Cardiac fibroblast (primary cell): ENCODE data around the gene CHD9.

Experiments used
- DNase-seq, 2 donors: peaks; one replicate each; pipeline versions ENCODE4 v3.0.0 to v3.0.0-alpha.2; 2010; ENCODE audit warnings: low read depth in 2 of 2
- H3K4me3 ChIP-seq, 2 donors: replicated peaks in 1 of 2; 1 replicate in 1 of 2; 2 replicates in 1 of 2; pipeline ENCODE4 v1.5.1; 2011; ENCODE audit warnings: low read depth in 2 of 2, low read length in 2 of 2, mild to moderate bottlenecking in 2 of 2, moderate library complexity in 1 of 2
- TF ChIP-seq, protein P1 (sequence below): IDR thresholded peaks from one replicate; pipeline ENCODE4 v1.5.1; 2011; ENCODE audit warnings: low read depth, mild to moderate bottlenecking, low read length, inconsistent platforms

CHD9 gene

DNA sequence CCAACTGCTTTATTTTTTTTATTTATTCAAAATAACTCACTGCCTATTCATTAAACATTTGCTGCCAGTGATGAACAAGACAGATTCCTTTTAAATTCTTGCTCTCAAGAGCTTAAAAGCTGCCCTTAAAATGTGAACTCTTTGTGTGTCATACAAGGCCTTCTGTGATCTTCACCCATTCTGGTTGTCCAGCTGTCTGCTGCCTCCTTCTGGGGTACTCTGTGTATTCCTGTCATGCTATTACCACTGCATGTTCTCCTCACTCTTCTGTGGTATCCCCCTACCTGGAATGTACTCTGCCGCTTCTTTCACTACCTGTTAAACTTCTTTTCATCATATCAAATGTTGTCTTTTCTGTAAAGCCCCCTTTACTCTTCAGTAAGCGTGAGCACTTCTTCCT, 165.8 kb downstream of the CHD9 start:
- peak; percentile 64 to 76 for DNase-seq
- TF ChIP-seq, protein P1, sequence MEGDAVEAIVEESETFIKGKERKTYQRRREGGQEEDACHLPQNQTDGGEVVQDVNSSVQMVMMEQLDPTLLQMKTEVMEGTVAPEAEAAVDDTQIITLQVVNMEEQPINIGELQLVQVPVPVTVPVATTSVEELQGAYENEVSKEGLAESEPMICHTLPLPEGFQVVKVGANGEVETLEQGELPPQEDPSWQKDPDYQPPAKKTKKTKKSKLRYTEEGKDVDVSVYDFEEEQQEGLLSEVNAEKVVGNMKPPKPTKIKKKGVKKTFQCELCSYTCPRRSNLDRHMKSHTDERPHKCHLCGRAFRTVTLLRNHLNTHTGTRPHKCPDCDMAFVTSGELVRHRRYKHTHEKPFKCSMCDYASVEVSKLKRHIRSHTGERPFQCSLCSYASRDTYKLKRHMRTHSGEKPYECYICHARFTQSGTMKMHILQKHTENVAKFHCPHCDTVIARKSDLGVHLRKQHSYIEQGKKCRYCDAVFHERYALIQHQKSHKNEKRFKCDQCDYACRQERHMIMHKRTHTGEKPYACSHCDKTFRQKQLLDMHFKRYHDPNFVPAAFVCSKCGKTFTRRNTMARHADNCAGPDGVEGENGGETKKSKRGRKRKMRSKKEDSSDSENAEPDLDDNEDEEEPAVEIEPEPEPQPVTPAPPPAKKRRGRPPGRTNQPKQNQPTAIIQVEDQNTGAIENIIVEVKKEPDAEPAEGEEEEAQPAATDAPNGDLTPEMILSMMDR: peak; percentile 42
- H3K4me3 ChIP-seq: no peak overlapping the region

DNA sequence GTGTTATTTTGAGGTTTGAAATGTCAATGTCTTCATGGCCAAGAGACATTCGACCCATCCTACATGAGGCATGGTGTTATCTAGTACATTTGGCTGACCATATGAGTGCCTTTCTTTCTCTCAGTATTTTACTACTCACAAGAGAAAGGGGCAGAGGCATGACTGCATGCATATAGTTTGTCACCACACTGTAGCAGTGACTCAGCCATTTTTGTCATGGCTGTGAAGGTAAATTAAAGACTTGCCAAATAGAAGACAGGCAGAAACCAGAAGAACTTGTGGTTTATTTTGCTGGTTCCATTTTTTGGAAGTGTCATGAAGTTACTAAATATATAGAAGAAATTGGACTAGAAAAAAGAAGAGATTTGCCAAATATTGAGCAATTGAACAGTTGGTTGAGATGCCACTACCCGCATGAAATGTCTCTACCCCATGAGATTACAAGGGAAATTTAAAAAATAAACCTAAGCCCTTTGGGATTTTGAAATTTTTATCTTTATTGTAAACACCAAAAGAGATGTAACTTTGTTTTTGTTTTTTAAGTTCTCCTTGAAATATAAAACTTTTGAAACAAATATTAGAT, 170.3 kb downstream of the CHD9 start:
- H3K4me3 ChIP-seq: no peak overlapping the region
- DNase-seq: peak in 1 of 2 donors; percentile 62
- TF ChIP-seq, protein P1: no peak

DNA sequence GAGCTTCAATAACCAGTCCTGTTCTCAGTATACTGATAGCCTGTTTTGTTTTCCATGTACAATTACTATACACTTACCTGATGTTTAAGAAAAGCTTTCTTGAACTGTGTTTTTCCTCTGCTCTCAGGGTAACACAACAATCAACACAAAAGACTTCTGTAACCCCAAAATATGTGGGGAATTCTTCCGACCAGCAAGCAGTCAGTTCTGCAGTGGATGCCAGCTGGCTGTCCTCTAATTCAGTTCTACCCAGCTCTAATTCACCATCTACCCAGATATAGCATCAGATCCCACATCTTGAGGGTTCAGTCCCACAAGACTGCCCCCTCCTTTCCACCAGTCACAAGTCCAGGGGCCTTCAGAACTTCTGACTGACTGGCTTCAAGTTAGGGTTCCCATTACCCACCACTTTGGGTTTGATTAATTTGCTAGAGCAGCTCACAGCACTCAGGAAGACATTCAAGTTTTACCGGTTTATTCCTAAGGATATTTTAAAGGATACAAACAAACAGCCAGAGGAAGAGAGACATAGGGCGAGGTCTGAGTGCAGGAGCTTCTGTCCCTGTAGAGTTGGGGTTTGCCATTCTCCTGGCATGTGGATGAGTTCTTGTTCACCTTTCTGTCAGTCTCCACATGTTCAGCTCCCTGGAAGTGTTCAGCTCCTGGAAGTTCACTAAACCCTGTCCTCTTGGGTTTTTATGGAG, 178.2 kb downstream of the CHD9 start:
- TF ChIP-seq, protein P1: no peak
- no peak overlapping the region for H3K4me3 ChIP-seq
- no peak for DNase-seq

DNA sequence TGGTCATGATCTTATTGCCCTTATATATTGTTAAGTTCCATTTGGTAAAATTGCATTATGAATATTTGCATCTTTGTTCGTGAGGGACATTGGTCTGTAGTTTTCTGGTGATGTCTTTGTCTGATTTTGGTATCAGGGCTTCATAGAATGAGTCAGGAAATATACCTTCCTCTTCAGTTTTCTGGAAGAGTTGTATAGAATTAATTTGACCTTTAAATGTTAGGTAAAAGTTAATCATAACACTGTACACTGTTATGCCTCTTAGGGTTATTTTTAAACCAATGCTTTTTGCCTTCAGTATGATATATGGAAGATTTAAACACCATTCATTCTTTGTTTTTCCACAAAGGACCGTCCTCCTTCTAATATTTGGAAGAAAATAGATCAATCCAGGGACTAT, 180.0 kb downstream of the CHD9 start:
- TF ChIP-seq, protein P1: no peak
- no peak for DNase-seq
- no peak overlapping the region for H3K4me3 ChIP-seq

DNA sequence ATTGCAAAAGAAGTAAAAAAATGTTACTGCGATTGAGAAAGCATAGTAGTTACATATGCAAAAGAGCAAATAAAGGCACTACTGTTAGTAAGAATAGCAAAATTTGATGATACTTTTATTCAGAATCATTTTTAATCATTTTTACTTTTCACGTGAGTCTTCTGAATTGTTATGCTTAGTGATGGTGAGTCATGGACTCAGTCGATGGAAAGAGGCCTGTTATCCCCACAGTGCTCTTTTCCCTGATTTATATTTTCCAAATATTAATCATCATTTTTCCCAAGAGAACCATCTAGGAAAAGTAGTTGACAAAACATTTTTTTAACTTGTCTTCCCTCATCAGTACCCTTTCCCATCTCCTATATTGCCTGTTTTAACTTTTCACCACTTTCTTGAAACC, 181.1 kb downstream of the CHD9 start:
- TF ChIP-seq, protein P1: no peak
- peak in 1 of 2 donors; percentile 31 for DNase-seq
- H3K4me3 ChIP-seq: no peak overlapping the region

DNA sequence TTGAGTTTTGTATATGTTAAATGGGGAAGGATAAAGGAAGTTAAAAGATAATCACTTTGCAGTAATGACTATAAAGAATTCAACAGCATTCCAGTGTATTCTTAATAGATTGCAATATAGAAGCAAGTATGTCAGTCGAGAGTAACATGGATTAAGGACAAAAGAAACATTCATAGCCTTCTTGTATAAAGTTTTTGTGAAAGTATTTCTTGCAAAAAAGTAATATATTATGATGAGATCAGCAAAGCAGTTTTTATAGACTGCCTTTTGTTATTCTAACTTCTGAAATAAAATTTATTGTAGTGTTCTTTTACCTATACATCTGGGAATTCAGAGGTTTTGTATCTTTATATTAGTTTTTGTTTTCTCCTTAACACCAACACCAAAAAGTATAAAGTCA, 194.5 kb downstream of the CHD9 start:
- no peak overlapping the region for H3K4me3 ChIP-seq
- DNase-seq: no peak

More for the DNA sequence above, 194.5 kb downstream of the CHD9 start:
- TF ChIP-seq, protein P1: no peak
